Kidney (tissue), 14 donors: ENCODE data around the gene TTC28. TPM values are rescaled to one million over a fixed set of nuclear protein-coding genes. Genes with fewer than 3 reads are reported as not detected.

ENCODE experiments used
- DNase-seq, 5 donors: peaks; one replicate each; pipeline ENCODE4 v3.0.0-alpha.2; 2013 to 2020
- FAIRE-seq: peaks from 2 replicates; lab custom pipeline; 2012; peaks lifted over from hg19 to GRCh38; lab: Jason Lieb, UNC
- H3K27ac ChIP-seq, 2 donors: one replicate each; pipeline ENCODE4 v1.7.0; 2013; ENCODE audit warnings: low read depth in 2 of 2, low read length in 2 of 2, inconsistent platforms in 1 of 2
- H3K27me3 ChIP-seq: one replicate; pipeline ENCODE4 v1.7.1; 2013; ENCODE audit warnings: low read length, inconsistent platforms; ENCODE audit not compliant: control insufficient read depth, insufficient read depth
- H3K36me3 ChIP-seq, 3 donors: one replicate each; pipeline versions ENCODE4 v1.7.0 to v1.7.1; 2013; ENCODE audit warnings: low read length in 3 of 3, control low read depth in 1 of 3, inconsistent platforms in 1 of 3; ENCODE audit not compliant: insufficient read depth in 3 of 3, control insufficient read depth in 2 of 3
- H3K4me1 ChIP-seq, 3 donors: one replicate each; pipeline versions ENCODE4 v1.7.0 to v1.7.1; 2013; ENCODE audit warnings: low read length in 3 of 3, inconsistent platforms in 1 of 3, low read depth in 1 of 3; ENCODE audit not compliant: control insufficient read depth in 2 of 3, insufficient read depth in 2 of 3
- H3K4me3 ChIP-seq, 3 donors: one replicate each; pipeline versions ENCODE4 v1.7.0 to v1.8.1; 2013; ENCODE audit warnings: low read length in 3 of 3, control low read depth in 1 of 3, inconsistent platforms in 1 of 3
- H3K9ac ChIP-seq, 3 donors: one replicate each; pipeline versions ENCODE4 v1.7.0 to v1.7.1; 2013; ENCODE audit warnings: low read length in 3 of 3, control low read depth in 1 of 3, inconsistent platforms in 1 of 3
- H3K9me3 ChIP-seq, 3 donors: one replicate each; pipeline versions ENCODE4 v1.7.0 to v1.7.1; 2013; ENCODE audit warnings: low read length in 3 of 3, control low read depth in 1 of 3, inconsistent platforms in 1 of 3; ENCODE audit not compliant: control insufficient read depth in 2 of 3, insufficient read depth in 1 of 3
- CTCF ChIP-seq: IDR thresholded peaks from 3 replicates; pipeline ENCODE4 v1.5.1; 2012; ENCODE audit warnings: mild to moderate bottlenecking, moderate library complexity, borderline replicate concordance; ENCODE audit not compliant: insufficient read depth; ENCODE audit errors: extremely low read depth
- intact Hi-C: fragments of 100-400 bp; cut with DNase I; formaldehyde crosslinking; loops from one replicate; pipeline ENCODE4 v1.11.1; 2022
- polyA plus RNA-seq: library from polyadenylated mRNA; stranded (reverse); fragments of 350-450 nt; fragmentation: Illumina TruSeq; extraction: RNeasy Lipid Tissue Mini Kit (QIAGEN cat#74804); gene quantifications from one replicate; pipeline ENCODE4 v1.2.3, GENCODE V29; 2014; ENCODE audit warnings: low read depth, low replicate concordance; ENCODE audit not compliant: insufficient read depth
- total RNA-seq: library from RNA; stranded (reverse); fragmentation: NEBNext Ultra II Directional; extraction: Animal tissue kit (Norgen Biotek cat#: 25700); gene quantifications from one replicate; pipeline ENCODE4 v1.2.1, GENCODE V29; 2021
- donor health status: control.
- donor health status: control.
- donor health status: control.
- donor health status: control.
- donor health status: control.
- donor health status: DM: yes; HTN: yes; CAD: no.
- donor health status: Normal renal cell carcinoma (clear cell type).

The TTC28 gene
- total and polyA plus RNA-seq, 2 donors from 2014 or later, result 3.5 to 40.2 TPM

GRCh38 chr22:28048529-28048928 is 631.1 kb downstream of the TTC28 start:
- Histone ChIP-seq H3K36me3 (no peaks in the 10 kb centered on the region), H3K27me3 (no peaks in the 10 kb centered on the region), H3K27ac (no peak overlapping the region), H3K9ac (no peak overlapping the region), H3K4me1 (peaks cover 0 to 29% (median 12%) of the 10 kb centered on the region in 3 donors), H3K4me3 (no peak overlapping the region), H3K9me3 (no peaks in the 10 kb centered on the region)
- intact Hi-C loops, result no loop called here
- TF ChIP-seq CTCF, result no peak
- DNase-seq, result no peak
- no peak for FAIRE-seq

GRCh38 chr22:28047740-28048139 is 631.9 kb downstream of the TTC28 start:
- intact Hi-C loops, result no loop called here
- no peak for FAIRE-seq
- H3K27ac ChIP-seq, result no peak overlapping the region

GRCh38 chr22:28046100-28046499 is 633.5 kb downstream of the TTC28 start:
- Histone ChIP-seq H3K4me1 (peaks cover 0 to 29% (median 12%) of the 10 kb centered on the region in 3 donors), H3K27me3 (no peaks in the 10 kb centered on the region), H3K9ac (no peak overlapping the region), H3K9me3 (no peaks in the 10 kb centered on the region), H3K36me3 (no peaks in the 10 kb centered on the region), H3K4me3 (no peak overlapping the region), H3K27ac (no peak overlapping the region)
- no peak for FAIRE-seq
- intact Hi-C loops, result no loop called here
- TF ChIP-seq CTCF, result no peak
- no peak for DNase-seq

More at GRCh38 chr22:28047740-28048139, 631.9 kb downstream of the TTC28 start:
- DNase-seq, result no peak
- no peaks in the 10 kb centered on the region for H3K36me3 ChIP-seq
- H3K4me1 ChIP-seq, result peaks cover 0 to 29% (median 12%) of the 10 kb centered on the region in 3 donors
- H3K9me3 ChIP-seq, result no peaks in the 10 kb centered on the region
- H3K27me3 ChIP-seq, result no peaks in the 10 kb centered on the region
- H3K9ac ChIP-seq, result no peak overlapping the region
- no peak for TF ChIP-seq CTCF
- H3K4me3 ChIP-seq, result no peak overlapping the region
